D721Med (cell line): ENCODE data around the gene DTNB.

Source experiments
- DNase-seq: peaks from one replicate; pipeline ENCODE4 v3.0.0; 2011; ENCODE audit warnings: low spot score; ENCODE audit not compliant: insufficient read length
- FAIRE-seq: peaks from 2 replicates; lab custom pipeline; 2011; peaks lifted over from hg19 to GRCh38; lab: Jason Lieb, UNC
- CTCF ChIP-seq: IDR thresholded peaks from 2 replicates; pipeline ENCODE4 v1.5.1; 2012; ENCODE audit warnings: mild to moderate bottlenecking, control low read depth; ENCODE audit not compliant: insufficient read depth; ENCODE audit errors: missing control alignments

Gene DTNB

GRCh38 chr2:25482341-25482740, 191.0 kb downstream of the DTNB start:
- no peak for DNase-seq
- no peak for FAIRE-seq
- no peak for TF ChIP-seq CTCF

- no peak for TF ChIP-seq CTCF
- no peak for DNase-seq
- FAIRE-seq, result no peak
Measured at GRCh38 chr2:25481381-25482300, 191.7 kb downstream of the DTNB start.

- DNase-seq (no peak), FAIRE-seq (no peak)
- TF ChIP-seq CTCF, result no peak
Measured at GRCh38 chr2:25480561-25480960, 192.8 kb downstream of the DTNB start.

GRCh38 chr2:25479761-25480160, 193.6 kb downstream of the DTNB start:
- no peak for TF ChIP-seq CTCF
- FAIRE-seq, result no peak
- DNase-seq, result no peak

GRCh38 chr2:25478736-25479135, 194.6 kb downstream of the DTNB start:
- no peak for FAIRE-seq
- no peak for TF ChIP-seq CTCF
- no peak for DNase-seq

- DNase-seq, result no peak
- no peak for FAIRE-seq
- no peak for TF ChIP-seq CTCF
Measured at GRCh38 chr2:25473758-25474340, 199.5 kb downstream of the DTNB start.

GRCh38 chr2:25473131-25473530, 200.2 kb downstream of the DTNB start:
- DNase-seq (no peak), FAIRE-seq (no peak)
- TF ChIP-seq CTCF, result no peak
